Measurements from ENCODE around the gene B4GALNT1.
"Not testable (repeated sequence)": the region's sequence is repeated elsewhere in the genome, so short reads cannot be mapped to it uniquely, and the experiment has no call there.

The B4GALNT1 gene

GRCh38 chr12:57632958-57633840, at the start of gene B4GALNT1:
B4GALNT1 (minus strand) TSS chr12:57633201; CDS start chr12:57632132, 1,069 bp downstream.
- peak; percentile 50 for FAIRE-seq

GRCh38 chr12:57679697-57680096, 46.7 kb upstream of the B4GALNT1 start:
- no peak for FAIRE-seq

- FAIRE-seq = not testable (repeated sequence)
Observed at GRCh38 chr12:57677947-57678346, 44.9 kb upstream of the B4GALNT1 start.

DNA sequence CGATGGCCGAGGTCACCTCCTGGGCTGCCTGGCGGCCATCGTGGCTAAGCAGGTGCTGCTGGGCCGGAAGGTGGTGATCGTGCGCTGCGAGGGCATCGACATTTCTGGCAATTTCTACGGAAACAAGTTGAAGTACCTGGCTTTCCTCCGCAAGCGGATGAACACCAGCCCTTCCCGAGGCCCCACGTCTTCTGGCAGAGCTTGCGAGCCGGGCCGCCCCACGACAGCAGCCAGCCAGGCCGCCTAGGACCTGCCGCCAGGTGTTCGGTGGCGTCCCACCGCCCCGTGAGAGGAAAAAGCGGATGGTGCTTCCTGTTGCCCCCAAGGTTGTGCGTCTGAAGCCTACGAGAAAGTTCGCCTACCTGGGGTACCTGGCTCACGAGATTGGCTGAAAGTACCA, 41.7 kb upstream of the B4GALNT1 start:
- no peak for FAIRE-seq

GRCh38 chr12:57672801-57673200, 39.8 kb upstream of the B4GALNT1 start:
- no peak for FAIRE-seq

DNA sequence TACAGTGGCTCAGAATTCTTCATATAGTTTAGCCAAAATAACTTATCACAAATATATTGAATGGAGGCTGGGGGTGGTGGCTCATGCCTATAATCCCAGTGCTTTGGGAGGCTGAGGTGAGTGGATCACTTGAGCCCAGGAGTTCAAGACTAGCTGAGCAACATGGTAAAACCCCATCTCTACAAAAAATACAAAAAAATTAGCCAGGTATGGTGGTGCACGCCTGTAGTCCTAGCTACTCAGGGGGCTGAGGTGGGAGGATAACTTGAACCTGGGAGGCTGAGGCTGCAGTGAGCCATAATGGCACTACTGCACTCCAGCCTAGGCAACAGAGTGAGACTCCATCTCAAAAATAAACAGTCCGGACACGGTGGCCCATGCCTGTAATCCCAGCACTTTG, 38.8 kb upstream of the B4GALNT1 start:
- FAIRE-seq = not testable (repeated sequence)

DNA sequence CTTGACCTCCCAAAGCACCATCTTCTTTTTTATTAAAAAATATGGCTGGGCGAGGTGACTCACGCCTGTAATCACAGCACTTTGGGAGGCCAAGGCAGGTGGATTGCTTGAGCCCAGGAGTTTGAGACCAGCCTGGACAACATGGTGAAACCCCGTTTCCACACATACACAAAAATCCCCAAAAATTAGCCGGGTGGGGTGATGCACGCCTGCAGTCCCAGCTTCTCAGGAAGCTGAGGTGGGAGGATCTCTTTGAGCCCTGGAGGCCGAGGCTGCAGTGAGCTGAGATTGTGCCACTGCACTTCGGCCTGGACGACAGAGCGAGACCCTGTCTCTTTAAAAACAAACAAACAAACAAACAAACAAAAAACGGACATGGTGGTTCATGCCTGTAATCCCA, 36.7 kb upstream of the B4GALNT1 start:
- not testable (repeated sequence) for FAIRE-seq

- FAIRE-seq = no peak
Observed at GRCh38 chr12:57666897-57667296, 33.9 kb upstream of the B4GALNT1 start.

GRCh38 chr12:57665066-57665820, 32.2 kb upstream of the B4GALNT1 start:
- FAIRE-seq = not testable (repeated sequence)

DNA sequence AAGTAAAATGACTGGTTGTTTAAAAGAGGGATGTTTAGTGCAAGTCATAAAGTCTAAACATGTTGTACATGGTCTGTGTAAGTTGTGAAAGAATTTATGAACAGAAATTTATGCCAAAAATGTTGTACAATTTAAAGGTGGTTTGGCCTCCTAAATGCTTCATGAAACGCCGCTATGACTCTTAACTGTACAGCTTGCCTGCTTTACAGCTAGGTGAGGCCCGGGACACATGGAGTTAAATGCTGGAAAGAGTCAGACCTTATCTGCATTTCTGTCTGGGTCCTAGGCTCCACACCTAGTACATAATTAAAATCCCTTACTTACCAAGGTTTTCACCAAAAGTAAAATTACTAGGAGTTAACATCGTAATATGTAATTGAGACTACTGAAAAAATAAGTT, 28.4 kb upstream of the B4GALNT1 start:
- FAIRE-seq = no peak

DNA sequence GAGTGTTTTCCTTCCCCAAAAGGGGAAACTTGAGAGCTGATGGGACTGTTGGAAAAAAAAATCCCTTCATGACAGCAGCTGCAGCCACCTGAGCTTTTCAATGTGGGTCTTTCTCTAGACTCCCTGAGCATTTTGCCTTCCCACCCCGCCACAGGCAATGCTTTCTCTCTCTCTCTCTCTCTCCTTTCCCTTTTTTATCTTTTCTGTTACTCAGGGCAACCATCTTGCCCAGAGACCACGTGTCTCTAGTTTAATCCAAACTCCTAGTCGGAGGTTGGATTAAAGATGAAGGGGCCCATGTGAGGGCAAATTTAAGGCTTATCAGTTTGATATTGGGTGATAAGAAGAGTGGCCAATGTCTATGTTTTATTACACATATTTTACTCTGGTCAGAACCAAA, 25.9 kb upstream of the B4GALNT1 start:
- FAIRE-seq = no peak

GRCh38 chr12:57657744-57658143, 24.7 kb upstream of the B4GALNT1 start:
- FAIRE-seq = no peak

DNA sequence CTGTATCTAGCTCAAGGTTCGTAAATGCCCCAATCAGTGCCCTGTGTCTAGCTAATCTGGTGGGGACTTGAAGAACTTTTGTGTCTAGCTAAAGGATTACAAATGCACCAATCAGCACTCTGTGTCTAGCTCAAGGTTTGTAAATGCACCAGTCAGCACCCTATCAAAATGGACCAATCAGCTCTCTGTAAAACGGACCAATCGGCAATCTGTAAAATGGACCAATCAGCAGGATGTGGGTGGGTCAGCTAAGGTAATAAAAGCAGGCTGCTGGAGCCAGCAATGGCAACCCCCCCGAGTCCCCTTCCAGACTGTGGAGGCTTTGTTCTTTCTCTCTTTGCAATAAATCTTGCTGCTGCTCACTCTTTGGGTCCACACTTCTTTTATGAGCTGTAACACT, 23.4 kb upstream of the B4GALNT1 start:
- FAIRE-seq = not testable (repeated sequence)

DNA sequence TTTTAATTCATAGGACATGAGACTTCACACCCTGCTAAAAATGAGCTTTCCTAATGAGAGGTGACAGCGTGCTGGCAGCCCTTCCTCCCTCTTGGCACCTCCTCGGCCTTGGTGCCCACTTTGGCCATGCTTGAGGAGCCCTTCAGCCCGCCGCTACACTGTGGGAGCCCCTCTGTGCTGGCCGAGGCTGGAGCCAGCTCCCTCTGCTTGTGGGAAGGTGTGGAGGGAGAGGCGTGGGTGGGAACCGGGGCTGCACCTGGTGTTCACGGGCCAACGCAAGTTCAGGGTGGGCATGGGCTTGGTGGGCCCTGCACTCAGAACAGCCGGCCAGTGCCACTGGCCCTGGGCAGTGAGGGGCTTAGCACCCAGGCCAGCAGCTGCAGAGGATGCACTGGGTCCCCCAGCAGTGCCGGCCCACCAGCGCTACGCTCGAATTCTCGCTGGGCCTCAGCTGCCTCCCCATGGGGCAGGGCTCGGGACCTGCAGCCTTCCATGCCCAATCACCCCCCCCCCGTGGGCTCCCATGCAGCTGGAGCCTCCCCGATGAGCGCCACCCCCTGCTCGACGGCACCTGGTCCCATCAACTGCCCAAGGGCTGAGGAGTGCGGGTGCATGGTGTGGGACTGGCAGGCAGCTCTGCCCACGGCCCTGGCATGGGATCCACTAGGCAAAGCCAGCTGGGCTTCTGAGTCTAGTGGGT, 22.7 kb upstream of the B4GALNT1 start:
- FAIRE-seq = no peak

- no peak for FAIRE-seq
Observed at GRCh38 chr12:57654042-57654441, 21.0 kb upstream of the B4GALNT1 start.

DNA sequence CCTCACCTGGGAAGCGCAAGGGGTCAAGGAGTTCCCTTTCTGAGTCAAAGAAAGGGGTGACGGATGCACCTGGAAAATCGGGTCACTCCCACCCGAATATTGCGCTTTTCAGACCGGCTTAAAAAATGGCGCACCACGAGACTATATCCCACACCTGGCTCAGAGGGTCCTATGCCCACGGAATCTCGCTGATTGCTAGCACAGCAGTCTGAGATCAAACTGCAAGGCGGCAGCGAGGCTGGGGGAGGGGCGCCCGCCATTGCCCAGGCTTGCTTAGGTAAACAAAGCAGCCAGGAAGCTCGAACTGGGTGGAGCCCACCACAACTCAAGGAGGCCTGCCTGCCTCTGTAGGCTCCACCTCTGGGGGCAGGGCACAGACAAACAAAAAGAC, 13.7 kb upstream of the B4GALNT1 start:
- FAIRE-seq = not testable (repeated sequence)

DNA sequence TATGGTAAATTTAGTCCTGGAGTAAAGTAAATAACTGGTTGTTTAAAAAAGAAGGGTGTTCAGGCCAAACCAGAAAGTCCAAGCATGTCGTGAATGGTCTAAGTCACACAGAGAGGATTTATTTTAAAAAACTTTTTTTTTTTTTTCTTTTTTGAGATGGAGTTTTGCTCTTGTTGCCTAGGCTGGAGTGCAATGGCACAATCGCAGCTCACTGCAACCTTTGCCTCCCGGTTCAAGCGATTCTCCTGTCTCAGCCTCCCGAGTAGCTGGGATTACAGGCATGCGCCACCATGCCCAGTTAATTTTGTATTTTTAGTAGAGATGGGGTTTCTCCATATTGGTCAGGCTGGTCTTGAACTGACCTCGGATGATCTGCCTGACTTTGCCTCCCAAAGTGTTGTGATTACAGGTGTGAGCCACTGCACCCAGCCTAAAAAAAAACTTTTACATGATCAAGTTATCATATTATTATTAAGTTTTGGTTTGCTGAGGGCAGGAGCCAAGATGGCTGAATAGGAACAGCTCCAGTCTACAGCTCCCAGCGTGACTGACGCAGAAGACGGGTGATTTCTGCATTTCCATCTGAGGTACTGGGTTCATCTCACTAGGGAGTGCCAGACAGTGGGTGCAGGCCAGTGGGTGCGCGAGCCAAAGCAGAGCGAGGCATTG, 13.1 kb upstream of the B4GALNT1 start:
- FAIRE-seq = not testable (repeated sequence)

- no peak for FAIRE-seq
Observed at GRCh38 chr12:57641699-57642442, 8.9 kb upstream of the B4GALNT1 start.

DNA sequence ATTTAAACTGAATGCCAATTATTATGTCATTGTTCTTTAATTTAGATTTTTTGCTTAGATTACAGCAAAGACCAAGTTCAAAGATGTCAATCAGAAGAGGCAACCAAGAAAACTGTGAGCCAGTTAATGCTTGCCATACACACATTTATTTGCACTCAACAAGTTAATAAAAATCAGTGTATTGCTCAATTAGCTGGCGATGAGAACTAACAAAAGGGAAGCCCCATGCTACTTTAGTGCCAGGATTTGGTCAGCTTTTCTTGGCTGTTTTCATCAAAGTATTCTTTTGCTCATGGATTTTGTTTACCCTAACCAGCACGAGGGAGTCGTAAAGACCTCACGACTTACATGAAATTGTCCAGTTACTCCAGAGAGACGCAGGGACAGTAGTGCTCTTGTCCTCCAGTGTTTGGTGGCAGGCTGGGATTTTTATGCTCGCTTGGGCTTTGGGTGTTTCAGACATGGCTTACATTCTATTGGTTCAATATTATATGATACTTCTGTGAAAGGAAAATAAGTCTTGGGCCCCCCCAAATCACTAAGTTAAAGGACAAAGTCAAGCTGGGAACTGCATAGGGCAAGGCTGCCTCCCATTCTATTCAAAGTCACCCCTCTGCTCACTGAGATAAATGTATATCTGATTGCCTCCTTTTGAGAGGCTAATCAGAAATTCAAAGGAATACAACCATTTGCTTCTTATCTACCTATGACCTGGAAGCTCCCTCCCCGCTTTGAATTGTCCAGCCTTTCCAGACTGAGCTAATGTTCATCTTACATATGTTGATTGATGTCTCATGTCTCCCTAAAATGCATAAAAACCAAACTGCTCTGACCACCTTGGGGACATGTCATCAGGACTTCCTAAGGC, 7.4 kb upstream of the B4GALNT1 start:
- no peak for FAIRE-seq

DNA sequence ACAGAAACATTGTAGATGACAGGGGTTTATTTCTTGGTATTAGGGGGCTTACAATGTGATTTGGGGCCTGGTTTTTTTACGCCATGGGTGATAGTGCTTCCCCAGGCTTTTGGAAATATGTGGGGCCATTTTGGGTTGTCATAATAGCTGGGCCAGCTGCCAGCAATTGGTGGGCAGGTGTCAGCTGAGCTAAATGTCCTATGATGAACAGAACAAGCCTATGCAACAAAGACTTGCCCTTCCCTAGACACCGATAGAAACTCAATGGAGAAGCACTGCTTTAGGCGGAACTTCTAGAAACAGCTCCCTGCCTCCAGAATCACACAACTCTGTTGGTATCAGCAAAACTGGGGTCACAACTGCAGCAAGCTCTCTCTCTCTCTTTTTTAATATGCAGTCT, 5.1 kb upstream of the B4GALNT1 start:
- no peak for FAIRE-seq

DNA sequence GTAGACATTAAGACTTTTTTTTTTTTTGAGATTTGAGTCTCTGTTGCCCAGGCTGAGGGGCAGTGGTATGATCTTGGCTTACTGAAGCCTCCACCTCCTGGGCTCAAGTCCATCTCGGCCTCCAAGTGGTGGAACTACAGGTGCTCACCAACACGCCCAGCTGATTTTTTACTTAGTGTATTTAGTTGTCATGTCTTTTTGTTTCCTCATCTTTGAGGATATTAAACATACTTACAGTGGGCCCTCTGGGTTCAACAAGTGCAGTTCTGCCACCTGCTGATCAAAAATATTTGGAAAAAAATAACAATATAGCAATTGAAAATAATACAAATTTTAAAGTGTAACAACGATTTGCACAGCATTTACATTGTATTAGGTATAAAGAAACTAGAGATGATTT, 4.4 kb upstream of the B4GALNT1 start:
- FAIRE-seq = no peak
